GM12891 (cell line): ENCODE data around the gene C6orf15.

ENCODE experiments used
- POLR2A ChIP-seq: IDR thresholded peaks from 2 replicates; pipeline ENCODE4 v1.6.1; 2011; ENCODE audit warnings: low read depth, low read length, control low read depth
- POLR2AphosphoS5 ChIP-seq: IDR thresholded peaks from 2 replicates; pipeline ENCODE4 v1.6.1; 2011; ENCODE audit warnings: low read depth, low read length, control low read depth
- SPI1 ChIP-seq: IDR thresholded peaks from 2 replicates; pipeline ENCODE4 v1.6.1; 2011; ENCODE audit warnings: low read depth, low read length, control low read depth

- TF ChIP-seq POLR2A (no peak), POLR2AphosphoS5 (no peak), SPI1 (no peak)
Observed at GRCh38 chr6:31063906-31064435, 48.4 kb downstream of the C6orf15 start.
